Thoracic aorta (tissue), 2 donors: ENCODE data around the gene HDAC9. TPM values are rescaled to one million over a fixed set of nuclear protein-coding genes. Genes with fewer than 3 reads are reported as not detected.

ENCODE experiments used
- ATAC-seq: fragments of 150-250 bp; one replicate; pipeline ENCODE4 v1.8.0; 2017; ENCODE audit warnings: low read depth; ENCODE audit not compliant: insufficient number of reproducible peaks, low FRiP score
- DNase-seq: peaks from one replicate; pipeline ENCODE4 v3.0.0-alpha.2; 2020; ENCODE audit warnings: low spot score
- H3K27ac ChIP-seq, 2 donors: fragments of 200-600 bp; sonication (generic); 1 replicate in 1 of 2; 2 replicates in 1 of 2; pipeline ENCODE4 v1.5.1; 2016; ENCODE audit warnings: mild to moderate bottlenecking in 2 of 2, moderate library complexity in 2 of 2
- H3K27me3 ChIP-seq: fragments of 200-600 bp; sonication (generic); replicated peaks from 2 replicates; pipeline ENCODE4 v1.6.0; 2016; ENCODE audit warnings: mild to moderate bottlenecking; ENCODE audit not compliant: insufficient read depth
- H3K36me3 ChIP-seq: fragments of 200-600 bp; sonication (generic); one replicate; pipeline ENCODE4 v1.5.1; 2016
- H3K4me1 ChIP-seq, 2 donors: fragments of 200-600 bp; sonication (generic); 1 replicate in 1 of 2; 2 replicates in 1 of 2; pipeline versions ENCODE4 v1.5.1 to v1.6.0; 2016; ENCODE audit warnings: low read depth in 2 of 2, mild to moderate bottlenecking in 1 of 2; ENCODE audit not compliant: control insufficient read depth in 1 of 2
- H3K4me3 ChIP-seq: fragments of 200-600 bp; sonication (generic); 2 replicates; pipeline ENCODE4 v1.5.1; 2016; ENCODE audit warnings: mild to moderate bottlenecking
- H3K9me3 ChIP-seq: fragments of 200-600 bp; sonication (generic); 2 replicates; pipeline ENCODE4 v1.5.1; 2016
- total RNA-seq, 2 donors: library from RNA; depleted of rRNA; stranded (reverse); fragments of >200 nt; gene quantifications; one replicate each; pipeline versions ENCODE4 v1.1.0 to v1.2.3, GENCODE V29; 2016
- TF ChIP-seq, protein P1 (sequence below): fragments of 200-600 bp; sonication (generic); IDR thresholded peaks from one replicate; pipeline ENCODE4 v1.5.1; 2019; ENCODE audit warnings: antibody characterized with exemption

The HDAC9 gene
- total RNA-seq, 2 donors from 2014 or later = 64.1 to 81.6 TPM

DNA sequence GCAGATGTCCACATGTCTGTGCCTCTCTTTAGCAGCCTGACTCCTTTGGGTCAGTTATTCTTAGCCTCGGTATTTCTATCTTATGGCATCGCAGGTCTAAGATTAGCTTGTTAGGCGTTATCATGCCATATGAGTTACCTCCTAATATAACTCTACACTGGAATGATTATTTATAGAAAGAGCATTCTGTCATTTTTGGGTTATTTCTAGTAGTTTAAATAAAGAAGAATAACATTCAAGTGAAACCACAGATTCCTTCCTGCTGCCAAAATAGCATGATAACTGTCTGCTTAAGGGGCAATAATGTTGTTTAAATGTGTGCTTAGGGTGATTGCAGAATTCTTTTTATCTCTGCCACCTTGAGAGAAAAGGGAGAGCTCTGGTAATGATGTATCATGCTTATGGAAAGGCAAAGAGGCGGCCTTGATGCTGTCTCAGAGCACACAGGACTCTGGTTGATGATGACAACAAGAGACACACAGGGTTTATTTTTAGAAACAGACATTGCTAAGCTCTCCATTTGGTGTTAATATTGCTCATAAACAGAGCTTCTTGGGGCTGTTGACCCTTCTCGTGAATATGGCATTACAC, 10.4 kb downstream of the HDAC9 start:
- no peak for ATAC-seq

DNA sequence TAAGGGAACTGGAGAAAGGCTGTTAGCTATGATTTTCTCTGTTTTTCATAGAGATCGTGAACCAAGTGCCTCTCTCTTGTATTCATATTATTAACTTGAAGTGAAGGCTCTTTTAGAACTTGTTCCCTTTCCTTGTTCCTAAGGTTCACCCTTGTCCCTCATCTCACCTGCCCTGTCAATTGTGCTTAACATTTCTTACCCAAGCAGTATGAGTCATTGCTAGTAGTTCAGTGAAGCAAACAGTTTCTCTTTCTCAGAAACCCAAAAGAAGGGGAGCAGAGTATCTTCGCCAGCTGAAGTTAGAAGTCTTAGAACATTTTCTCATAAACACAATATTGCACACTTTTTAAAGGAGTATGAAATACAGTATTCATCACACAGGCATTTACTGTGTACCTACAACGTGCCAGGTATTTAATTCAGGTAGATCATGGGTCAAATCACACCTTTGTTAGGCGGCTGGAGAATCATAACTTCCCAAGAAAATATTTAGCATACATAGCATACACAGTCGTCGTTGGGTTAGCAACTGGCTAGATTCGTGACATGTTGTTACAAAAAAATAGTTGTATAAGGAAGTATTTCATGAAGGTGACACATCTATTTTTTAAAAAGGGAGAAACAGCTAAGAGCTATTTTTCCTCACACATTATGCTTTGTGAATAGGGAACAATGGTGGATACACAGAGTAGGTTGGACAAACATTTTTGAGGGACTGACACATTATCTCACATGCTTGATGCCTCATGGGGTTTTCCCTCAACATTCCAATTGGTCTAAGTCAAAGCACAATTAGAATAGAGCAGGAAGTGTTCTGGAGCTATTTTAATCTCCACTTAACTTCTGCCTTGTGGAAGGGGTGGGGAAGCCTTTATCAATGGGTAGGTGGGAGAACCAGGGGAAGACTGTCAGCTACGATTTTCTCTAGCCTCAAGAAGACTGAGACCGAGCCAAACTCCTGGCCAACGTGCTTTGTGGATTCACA, 13.2 kb downstream of the HDAC9 start:
- ATAC-seq (peak; percentile 84), DNase-seq (no peak)
- H3K9me3 ChIP-seq = no peaks in the 10 kb centered on the region
- peak overlapping the region; percentile 64 for H3K4me3 ChIP-seq
- H3K27ac ChIP-seq = peak overlapping the region; percentile 76 to 85
- H3K36me3 ChIP-seq = no peaks in the 10 kb centered on the region
- no peaks in the 10 kb centered on the region for H3K27me3 ChIP-seq
- TF ChIP-seq, protein P1, sequence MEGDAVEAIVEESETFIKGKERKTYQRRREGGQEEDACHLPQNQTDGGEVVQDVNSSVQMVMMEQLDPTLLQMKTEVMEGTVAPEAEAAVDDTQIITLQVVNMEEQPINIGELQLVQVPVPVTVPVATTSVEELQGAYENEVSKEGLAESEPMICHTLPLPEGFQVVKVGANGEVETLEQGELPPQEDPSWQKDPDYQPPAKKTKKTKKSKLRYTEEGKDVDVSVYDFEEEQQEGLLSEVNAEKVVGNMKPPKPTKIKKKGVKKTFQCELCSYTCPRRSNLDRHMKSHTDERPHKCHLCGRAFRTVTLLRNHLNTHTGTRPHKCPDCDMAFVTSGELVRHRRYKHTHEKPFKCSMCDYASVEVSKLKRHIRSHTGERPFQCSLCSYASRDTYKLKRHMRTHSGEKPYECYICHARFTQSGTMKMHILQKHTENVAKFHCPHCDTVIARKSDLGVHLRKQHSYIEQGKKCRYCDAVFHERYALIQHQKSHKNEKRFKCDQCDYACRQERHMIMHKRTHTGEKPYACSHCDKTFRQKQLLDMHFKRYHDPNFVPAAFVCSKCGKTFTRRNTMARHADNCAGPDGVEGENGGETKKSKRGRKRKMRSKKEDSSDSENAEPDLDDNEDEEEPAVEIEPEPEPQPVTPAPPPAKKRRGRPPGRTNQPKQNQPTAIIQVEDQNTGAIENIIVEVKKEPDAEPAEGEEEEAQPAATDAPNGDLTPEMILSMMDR = no peak
- peaks cover 11 to 55% of the 10 kb centered on the region in 2 donors for H3K4me1 ChIP-seq

More for the DNA sequence above, 10.4 kb downstream of the HDAC9 start:
- Histone ChIP-seq H3K27me3 (no peaks in the 10 kb centered on the region), H3K4me1 (peaks cover 23 to 62% of the 10 kb centered on the region in 2 donors), H3K4me3 (peak overlapping the region; percentile 4), H3K9me3 (no peaks in the 10 kb centered on the region), H3K27ac (peak overlapping the region; percentile 52 to 63), H3K36me3 (no peaks in the 10 kb centered on the region)
- no peak for DNase-seq
- TF ChIP-seq, protein P1 = no peak

DNA sequence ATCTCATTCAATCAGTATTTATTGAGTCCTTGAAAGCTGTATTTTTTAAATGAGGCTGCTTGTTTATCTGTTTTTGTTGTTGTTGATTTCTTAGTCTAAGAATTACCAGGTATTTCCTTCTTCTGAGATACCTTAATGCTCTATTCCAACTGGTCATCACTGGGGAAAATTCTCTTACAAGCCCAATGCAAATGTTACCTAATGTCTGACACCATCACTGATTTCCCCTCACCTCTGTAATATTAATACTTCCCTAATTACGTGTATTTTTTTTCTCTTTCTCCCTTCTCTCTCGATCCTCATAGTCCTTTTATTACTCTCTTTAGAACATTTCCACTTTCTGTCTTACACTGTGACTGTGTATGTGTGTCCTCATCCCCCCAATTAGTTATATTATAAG, 13.9 kb downstream of the HDAC9 start:
- H3K36me3 ChIP-seq = no peaks in the 10 kb centered on the region

DNA sequence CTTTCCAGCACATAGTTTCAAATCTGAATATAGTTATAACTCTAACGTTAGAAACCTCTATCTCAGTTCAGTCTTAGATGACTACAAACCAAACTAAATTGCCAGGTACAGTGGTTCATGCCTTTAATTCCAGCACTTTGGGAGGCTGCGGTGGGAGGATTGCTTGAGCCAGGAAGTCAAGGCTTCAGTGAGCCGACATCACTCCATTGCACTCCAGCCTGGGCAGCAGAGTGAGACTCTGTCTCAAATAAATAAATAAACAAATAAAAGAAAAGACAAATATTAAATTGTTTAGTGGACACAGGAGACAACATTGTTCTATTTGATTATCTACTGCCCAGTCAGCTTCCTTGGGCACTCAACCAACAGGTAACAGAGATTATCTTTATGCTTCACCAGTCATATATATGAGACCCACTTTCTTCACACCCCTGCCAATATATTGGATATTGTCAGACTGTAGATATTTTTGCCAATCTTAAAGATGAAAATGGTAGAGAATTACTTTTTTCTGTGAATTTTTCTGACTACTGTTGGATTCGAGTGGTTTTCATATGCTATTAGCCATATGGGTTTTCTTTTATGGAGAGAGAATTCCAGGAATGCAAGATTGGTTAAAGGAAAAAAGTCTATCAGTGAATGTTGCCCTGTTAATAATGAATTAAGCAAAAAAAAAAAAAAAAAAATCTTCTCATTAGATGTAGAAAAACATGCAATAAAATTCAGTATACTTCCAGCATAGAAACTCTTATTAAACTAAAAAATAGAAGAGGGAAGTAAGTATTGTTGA, 16.0 kb downstream of the HDAC9 start:
- Histone ChIP-seq H3K36me3 (no peaks in the 10 kb centered on the region), H3K4me1 (peaks cover 12 to 55% of the 10 kb centered on the region in 2 donors), H3K9me3 (no peaks in the 10 kb centered on the region), H3K27ac (peak overlapping the region; percentile 11 to 85), H3K4me3 (peak overlapping the region; percentile 64), H3K27me3 (no peaks in the 10 kb centered on the region)
- TF ChIP-seq, protein P1 = no peak
- ATAC-seq (no peak), DNase-seq (no peak)

More for the DNA sequence above, 13.9 kb downstream of the HDAC9 start:
- peak overlapping the region; percentile 76 to 85 for H3K27ac ChIP-seq
- no peak for DNase-seq
- peaks cover 11 to 52% of the 10 kb centered on the region in 2 donors for H3K4me1 ChIP-seq
- no peak for ATAC-seq
- H3K9me3 ChIP-seq = no peaks in the 10 kb centered on the region
- H3K27me3 ChIP-seq = no peaks in the 10 kb centered on the region
- peak overlapping the region; percentile 64 for H3K4me3 ChIP-seq
- TF ChIP-seq, protein P1 = no peak
